Measurements from ENCODE around the gene TSPAN17. TPM values are rescaled to one million over a fixed set of nuclear protein-coding genes. Genes with fewer than 3 reads are reported as not detected.

TSPAN17 gene
- total RNA-seq, 4 donors from 2014 or later: 16.4 to 36.4 (median 30.6) TPM

DNA sequence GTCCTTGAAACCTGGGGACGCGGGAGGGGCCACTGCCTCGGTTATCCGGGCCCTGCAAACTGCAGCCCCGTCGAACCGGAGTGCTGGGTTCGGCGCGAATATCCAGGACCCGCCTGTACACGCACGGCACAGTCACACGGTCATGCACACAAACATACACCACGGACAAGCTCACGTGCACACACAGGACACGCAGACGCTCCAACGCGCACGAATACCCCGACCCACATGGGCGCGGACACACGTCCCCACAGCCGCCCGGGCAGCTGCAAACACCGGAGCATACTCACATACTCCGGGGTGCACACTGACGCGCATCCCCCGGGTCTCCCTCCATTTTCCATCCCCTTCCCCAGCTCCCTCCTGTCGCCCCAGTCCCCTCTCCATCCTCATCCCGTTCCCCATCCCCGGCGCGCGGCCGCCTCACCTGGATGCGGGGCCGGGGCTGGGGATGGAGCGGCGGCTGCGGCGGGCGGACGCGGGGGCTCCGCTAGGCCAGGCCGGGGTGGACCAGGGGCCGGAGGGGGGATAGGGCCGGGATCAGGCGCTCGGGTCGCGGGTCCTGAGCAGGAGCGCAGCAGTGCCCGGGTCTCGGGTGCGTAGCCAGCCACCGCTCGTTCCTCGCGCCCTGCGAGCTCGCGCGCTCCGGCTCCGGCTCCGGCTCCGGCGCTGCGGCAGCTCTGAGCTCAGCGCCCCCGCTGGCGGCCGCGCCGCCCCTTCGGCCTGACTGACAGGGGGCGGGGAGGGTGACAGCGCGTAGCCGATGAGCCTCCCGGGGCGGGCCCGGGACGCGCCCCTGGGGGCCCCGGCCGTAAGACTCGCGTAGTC is 17.2 kb upstream of the TSPAN17 start, which contains the start of the genes EIF4E1B and SNCB:
EIF4E1B (plus strand) TSS at position 823 of the 828 bp plus-strand sequence. CDS start 12,113 bp downstream, outside the sequence.
SNCB (minus strand) TSS at position 682 of the 828 bp plus-strand sequence. CDS start 880 bp downstream, outside the sequence.
- intact Hi-C loops (cut with DNase I): no loop called here
- Histone ChIP-seq H3K4me3 (peak within 1 kb of the TSS in 2 of 4 donors; percentile 39 to 60), H3K27ac (no peak within 1 kb of the TSS), H3K9me3 (no peaks in the 10 kb centered on the region), H3K4me1 (peaks cover 8 to 35% (median 16%) of the 10 kb centered on the region in 3 donors), H3K36me3 (no peaks in the 10 kb centered on the region), H3K27me3 (peaks cover 0 to 98% (median 28%) of the 10 kb centered on the region in 4 donors)
- DNase-seq: no peak
- 0 to 1% methylated on average over 6 to 24 of the region's 94 CpGs for WGBS, 2 donors
- TF ChIP-seq POLR2A (IDR thresholded peaks at IDR 0.05) (no peak), CTCF (IDR thresholded peaks at IDR 0.05) (no peak)

GRCh38 chr5:176630681-176631222 is 16.5 kb upstream of the TSPAN17 start:
- WGBS, 2 donors: 8 to 10% methylated on average over 12 to 18 of the region's 20 CpGs
- DNase-seq: no peak
- H3K36me3 ChIP-seq: no peaks in the 10 kb centered on the region
- peaks cover 8 to 35% (median 16%) of the 10 kb centered on the region in 3 donors for H3K4me1 ChIP-seq
- H3K4me3 ChIP-seq: peak overlapping the region in 2 of 4 donors; percentile 39 to 60
- TF ChIP-seq POLR2A (IDR thresholded peaks at IDR 0.05) (no peak), CTCF (IDR thresholded peaks at IDR 0.05) (no peak)
- intact Hi-C loops (cut with DNase I): no loop called here
- no peak overlapping the region for H3K27ac ChIP-seq
- peaks cover 0 to 96% (median 28%) of the 10 kb centered on the region in 4 donors for H3K27me3 ChIP-seq
- no peaks in the 10 kb centered on the region for H3K9me3 ChIP-seq

DNA sequence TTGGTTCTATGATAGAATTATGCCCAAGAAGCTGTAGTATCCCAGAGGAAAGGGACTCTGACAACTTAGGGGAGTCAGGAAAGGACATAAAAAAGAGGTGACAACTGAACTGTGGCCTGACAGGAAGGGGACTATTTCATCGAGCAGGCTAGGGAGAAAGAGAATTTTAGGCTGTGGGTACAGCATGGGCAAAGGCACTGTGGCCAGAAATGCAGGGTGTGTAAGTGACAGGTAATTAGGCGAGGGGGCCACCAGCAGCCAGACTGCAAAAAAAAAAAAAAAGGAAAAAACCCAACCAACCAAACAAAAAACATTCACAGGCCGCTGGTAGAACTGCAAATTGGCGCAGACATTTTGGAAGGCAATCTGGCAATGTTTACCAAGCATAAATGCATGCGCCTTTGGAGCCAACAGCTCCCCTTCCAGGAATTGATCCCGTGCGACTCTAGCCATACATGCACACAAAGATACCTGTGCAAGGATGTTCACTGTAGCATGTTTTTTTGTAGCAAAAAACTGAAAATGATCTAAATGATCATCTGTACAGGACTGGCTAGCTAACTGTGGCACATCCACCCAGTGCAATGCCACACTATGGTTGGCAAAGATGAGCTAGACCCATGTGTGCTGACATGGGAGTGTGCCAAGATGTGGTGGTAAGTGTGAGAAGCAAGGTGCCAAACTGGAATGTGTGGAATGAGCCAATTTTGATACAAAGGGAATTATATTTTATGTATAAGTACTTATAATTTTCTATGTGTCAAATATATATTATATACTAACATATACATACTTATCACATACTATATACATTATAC is 15.7 kb upstream of the TSPAN17 start:
- 63 to 65% methylated on average over 7 of the region's 7 CpGs for WGBS, 2 donors
- H3K4me3 ChIP-seq: no peak overlapping the region
- H3K36me3 ChIP-seq: no peaks in the 10 kb centered on the region
- peaks cover 0 to 88% (median 28%) of the 10 kb centered on the region in 4 donors for H3K27me3 ChIP-seq
- no peak for TF ChIP-seq CTCF (IDR thresholded peaks at IDR 0.05)
- intact Hi-C loops (cut with DNase I): no loop called here
- H3K4me1 ChIP-seq: peaks cover 8 to 29% (median 16%) of the 10 kb centered on the region in 3 donors
- DNase-seq: no peak
- H3K9me3 ChIP-seq: no peaks in the 10 kb centered on the region
- no peak overlapping the region for H3K27ac ChIP-seq

DNA sequence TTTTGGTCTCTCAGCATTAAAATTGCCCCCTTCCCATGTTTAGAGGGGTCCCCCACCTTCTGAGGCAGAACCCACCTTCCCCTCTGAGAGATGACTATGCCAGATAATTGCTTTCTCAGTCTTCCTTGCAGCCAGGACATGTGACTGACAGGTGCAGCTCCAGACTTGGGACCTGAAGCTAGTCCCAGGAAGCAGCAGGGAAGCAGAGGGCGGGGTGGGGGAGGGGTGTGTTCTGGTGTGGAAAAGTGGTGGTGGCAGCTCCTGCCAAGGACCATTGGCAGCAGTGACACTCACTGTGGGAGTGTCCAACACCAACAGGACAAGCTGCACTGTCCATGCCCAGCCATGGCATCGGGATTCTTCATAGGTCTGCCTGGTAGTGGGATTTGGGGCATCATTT is 14.5 kb upstream of the TSPAN17 start:
- Histone ChIP-seq H3K27me3 (peaks cover 0 to 79% (median 26%) of the 10 kb centered on the region in 4 donors), H3K9me3 (no peaks in the 10 kb centered on the region), H3K4me3 (no peak overlapping the region), H3K36me3 (no peaks in the 10 kb centered on the region), H3K4me1 (peaks cover 8 to 22% (median 16%) of the 10 kb centered on the region in 3 donors), H3K27ac (no peak overlapping the region)
- DNase-seq: no peak
- intact Hi-C loops (cut with DNase I): no loop called here
- WGBS, 2 donors: 67% methylated on average over 1 of the region's 2 CpGs; no CpG with 5 or more reads in 1 of the 2 donors
- TF ChIP-seq POLR2A (IDR thresholded peaks at IDR 0.05): no peak
- TF ChIP-seq CTCF (IDR thresholded peaks at IDR 0.05): no peak

Data from esophagus squamous epithelium (tissue), 5 donors.